ENCODE data around the gene KREMEN1. TPM values are rescaled to one million over a fixed set of nuclear protein-coding genes. Genes with fewer than 3 reads are reported as not detected.

The KREMEN1 gene
- total and polyA plus RNA-seq, 2 experiments from 2014 or later, result 1.8 to 3.8 TPM

DNA sequence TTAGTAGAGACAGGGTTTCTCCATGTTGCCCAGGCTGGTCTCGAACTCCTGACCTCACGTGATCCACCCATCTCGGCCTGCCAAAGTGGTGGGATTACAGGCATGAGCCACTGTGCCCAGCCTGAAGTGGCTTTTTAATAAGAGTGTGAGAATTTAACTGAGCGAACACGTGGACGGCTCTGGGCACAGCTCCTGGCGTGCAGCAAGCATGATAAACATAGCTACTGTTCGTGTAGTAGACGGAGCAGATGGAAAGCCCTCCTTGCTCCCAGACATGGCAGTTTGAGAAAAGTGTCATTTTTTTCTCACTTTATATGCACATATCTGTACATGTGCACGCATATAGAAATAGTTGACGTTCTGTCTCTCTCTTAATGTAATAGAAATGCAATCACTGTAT, 139.9 kb downstream of the KREMEN1 start:
- DNase-seq (ENCODE audit: low spot score) (no peak), ATAC-seq (no peak)
- H3K4me2 ChIP-seq, result no peak overlapping the region
- Mint-ChIP-seq H3K4me1 (peaks cover 23% of the 10 kb centered on the region), H3K9me3 (no peaks in the 10 kb centered on the region), H3K36me3 (ENCODE audit: low read depth) (no peaks in the 10 kb centered on the region; the same call in 2 of the 3 replicates), H3K27ac (no peak overlapping the region), H3K27me3 (ENCODE audit: insufficient read depth, low read depth, poor library complexity) (peaks cover 15% of the 10 kb centered on the region), H3K4me3 (no peak overlapping the region)
- no peaks in the 10 kb centered on the region for H3K36me3 ChIP-seq (ENCODE audit: insufficient read depth)
- H3K27me3 ChIP-seq (ENCODE audit: insufficient read depth), result no peaks in the 10 kb centered on the region
- no peak overlapping the region for H2AFZ ChIP-seq
- no peak overlapping the region for H3K27ac ChIP-seq (ENCODE audit: low read depth)
- H4K20me1 ChIP-seq (replicated peaks; ENCODE audit: insufficient read depth), result no peaks in the 10 kb centered on the region; the same call in 1 of the 2 replicates
- H3F3A ChIP-seq (replicated peaks; ENCODE audit: low read depth), result no peaks in the 10 kb centered on the region
- H3K4me1 ChIP-seq (ENCODE audit: insufficient read depth), result no peaks in the 10 kb centered on the region; the same call in 1 of the 2 replicates
- H3K79me2 ChIP-seq (replicated peaks; ENCODE audit: insufficient read depth), result no peaks in the 10 kb centered on the region
- no peaks in the 10 kb centered on the region for H3K9me2 ChIP-seq (ENCODE audit: insufficient read depth)
- H3K4me3 ChIP-seq, result no peak overlapping the region
- TF ChIP-seq, protein P1, sequence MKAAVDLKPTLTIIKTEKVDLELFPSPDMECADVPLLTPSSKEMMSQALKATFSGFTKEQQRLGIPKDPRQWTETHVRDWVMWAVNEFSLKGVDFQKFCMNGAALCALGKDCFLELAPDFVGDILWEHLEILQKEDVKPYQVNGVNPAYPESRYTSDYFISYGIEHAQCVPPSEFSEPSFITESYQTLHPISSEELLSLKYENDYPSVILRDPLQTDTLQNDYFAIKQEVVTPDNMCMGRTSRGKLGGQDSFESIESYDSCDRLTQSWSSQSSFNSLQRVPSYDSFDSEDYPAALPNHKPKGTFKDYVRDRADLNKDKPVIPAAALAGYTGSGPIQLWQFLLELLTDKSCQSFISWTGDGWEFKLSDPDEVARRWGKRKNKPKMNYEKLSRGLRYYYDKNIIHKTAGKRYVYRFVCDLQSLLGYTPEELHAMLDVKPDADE (IDR thresholded peaks at IDR 0.05), result no peak
- TF ChIP-seq ZNF114 (CRISPR knock-in tag; IDR thresholded peaks at IDR 0.05) (no peak), EZH2phosphoT487 (IDR thresholded peaks at IDR 0.05; ENCODE audit: unreplicated experiment) (no peak), POLR2AphosphoS5 (IDR thresholded peaks at IDR 0.05; ENCODE audit: low read depth) (no peak), STAT1 (IDR thresholded peaks at IDR 0.05; ENCODE audit: unreplicated experiment) (no peak), ZNF331 (CRISPR knock-in tag; IDR thresholded peaks at IDR 0.05; ENCODE audit: low read depth) (no peak), NANOG (IDR thresholded peaks at IDR 0.05; ENCODE audit: borderline replicate concordance) (no peak)
- TF ChIP-seq, protein P2, sequence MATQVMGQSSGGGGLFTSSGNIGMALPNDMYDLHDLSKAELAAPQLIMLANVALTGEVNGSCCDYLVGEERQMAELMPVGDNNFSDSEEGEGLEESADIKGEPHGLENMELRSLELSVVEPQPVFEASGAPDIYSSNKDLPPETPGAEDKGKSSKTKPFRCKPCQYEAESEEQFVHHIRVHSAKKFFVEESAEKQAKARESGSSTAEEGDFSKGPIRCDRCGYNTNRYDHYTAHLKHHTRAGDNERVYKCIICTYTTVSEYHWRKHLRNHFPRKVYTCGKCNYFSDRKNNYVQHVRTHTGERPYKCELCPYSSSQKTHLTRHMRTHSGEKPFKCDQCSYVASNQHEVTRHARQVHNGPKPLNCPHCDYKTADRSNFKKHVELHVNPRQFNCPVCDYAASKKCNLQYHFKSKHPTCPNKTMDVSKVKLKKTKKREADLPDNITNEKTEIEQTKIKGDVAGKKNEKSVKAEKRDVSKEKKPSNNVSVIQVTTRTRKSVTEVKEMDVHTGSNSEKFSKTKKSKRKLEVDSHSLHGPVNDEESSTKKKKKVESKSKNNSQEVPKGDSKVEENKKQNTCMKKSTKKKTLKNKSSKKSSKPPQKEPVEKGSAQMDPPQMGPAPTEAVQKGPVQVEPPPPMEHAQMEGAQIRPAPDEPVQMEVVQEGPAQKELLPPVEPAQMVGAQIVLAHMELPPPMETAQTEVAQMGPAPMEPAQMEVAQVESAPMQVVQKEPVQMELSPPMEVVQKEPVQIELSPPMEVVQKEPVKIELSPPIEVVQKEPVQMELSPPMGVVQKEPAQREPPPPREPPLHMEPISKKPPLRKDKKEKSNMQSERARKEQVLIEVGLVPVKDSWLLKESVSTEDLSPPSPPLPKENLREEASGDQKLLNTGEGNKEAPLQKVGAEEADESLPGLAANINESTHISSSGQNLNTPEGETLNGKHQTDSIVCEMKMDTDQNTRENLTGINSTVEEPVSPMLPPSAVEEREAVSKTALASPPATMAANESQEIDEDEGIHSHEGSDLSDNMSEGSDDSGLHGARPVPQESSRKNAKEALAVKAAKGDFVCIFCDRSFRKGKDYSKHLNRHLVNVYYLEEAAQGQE (IDR thresholded peaks at IDR 0.05; ENCODE audit: unreplicated experiment), result no peak
- TF ChIP-seq, protein P3, sequence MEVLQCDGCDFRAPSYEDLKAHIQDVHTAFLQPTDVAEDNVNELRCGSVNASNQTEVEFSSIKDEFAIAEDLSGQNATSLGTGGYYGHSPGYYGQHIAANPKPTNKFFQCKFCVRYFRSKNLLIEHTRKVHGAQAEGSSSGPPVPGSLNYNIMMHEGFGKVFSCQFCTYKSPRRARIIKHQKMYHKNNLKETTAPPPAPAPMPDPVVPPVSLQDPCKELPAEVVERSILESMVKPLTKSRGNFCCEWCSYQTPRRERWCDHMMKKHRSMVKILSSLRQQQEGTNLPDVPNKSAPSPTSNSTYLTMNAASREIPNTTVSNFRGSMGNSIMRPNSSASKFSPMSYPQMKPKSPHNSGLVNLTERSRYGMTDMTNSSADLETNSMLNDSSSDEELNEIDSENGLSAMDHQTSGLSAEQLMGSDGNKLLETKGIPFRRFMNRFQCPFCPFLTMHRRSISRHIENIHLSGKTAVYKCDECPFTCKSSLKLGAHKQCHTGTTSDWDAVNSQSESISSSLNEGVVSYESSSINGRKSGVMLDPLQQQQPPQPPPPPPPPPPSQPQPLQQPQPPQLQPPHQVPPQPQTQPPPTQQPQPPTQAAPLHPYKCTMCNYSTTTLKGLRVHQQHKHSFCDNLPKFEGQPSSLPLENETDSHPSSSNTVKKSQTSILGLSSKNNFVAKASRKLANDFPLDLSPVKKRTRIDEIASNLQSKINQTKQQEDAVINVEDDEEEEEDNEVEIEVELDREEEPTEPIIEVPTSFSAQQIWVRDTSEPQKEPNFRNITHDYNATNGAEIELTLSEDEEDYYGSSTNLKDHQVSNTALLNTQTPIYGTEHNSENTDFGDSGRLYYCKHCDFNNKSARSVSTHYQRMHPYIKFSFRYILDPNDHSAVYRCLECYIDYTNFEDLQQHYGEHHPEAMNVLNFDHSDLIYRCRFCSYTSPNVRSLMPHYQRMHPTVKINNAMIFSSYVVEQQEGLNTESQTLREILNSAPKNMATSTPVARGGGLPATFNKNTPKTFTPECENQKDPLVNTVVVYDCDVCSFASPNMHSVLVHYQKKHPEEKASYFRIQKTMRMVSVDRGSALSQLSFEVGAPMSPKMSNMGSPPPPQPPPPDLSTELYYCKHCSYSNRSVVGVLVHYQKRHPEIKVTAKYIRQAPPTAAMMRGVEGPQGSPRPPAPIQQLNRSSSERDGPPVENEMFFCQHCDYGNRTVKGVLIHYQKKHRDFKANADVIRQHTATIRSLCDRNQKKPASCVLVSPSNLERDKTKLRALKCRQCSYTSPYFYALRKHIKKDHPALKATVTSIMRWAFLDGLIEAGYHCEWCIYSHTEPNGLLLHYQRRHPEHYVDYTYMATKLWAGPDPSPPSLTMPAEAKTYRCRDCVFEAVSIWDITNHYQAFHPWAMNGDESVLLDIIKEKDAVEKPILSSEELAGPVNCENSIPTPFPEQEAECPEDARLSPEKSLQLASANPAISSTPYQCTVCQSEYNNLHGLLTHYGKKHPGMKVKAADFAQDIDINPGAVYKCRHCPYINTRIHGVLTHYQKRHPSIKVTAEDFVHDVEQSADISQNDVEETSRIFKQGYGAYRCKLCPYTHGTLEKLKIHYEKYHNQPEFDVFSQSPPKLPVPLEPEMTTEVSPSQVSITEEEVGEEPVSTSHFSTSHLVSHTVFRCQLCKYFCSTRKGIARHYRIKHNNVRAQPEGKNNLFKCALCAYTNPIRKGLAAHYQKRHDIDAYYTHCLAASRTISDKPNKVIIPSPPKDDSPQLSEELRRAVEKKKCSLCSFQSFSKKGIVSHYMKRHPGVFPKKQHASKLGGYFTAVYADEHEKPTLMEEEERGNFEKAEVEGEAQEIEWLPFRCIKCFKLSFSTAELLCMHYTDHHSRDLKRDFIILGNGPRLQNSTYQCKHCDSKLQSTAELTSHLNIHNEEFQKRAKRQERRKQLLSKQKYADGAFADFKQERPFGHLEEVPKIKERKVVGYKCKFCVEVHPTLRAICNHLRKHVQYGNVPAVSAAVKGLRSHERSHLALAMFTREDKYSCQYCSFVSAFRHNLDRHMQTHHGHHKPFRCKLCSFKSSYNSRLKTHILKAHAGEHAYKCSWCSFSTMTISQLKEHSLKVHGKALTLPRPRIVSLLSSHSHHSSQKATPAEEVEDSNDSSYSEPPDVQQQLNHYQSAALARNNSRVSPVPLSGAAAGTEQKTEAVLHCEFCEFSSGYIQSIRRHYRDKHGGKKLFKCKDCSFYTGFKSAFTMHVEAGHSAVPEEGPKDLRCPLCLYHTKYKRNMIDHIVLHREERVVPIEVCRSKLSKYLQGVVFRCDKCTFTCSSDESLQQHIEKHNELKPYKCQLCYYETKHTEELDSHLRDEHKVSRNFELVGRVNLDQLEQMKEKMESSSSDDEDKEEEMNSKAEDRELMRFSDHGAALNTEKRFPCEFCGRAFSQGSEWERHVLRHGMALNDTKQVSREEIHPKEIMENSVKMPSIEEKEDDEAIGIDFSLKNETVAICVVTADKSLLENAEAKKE (CRISPR knock-in tag; IDR thresholded peaks at IDR 0.05), result no peak
